GM20000 (cell line): ENCODE data around the gene CKAP4.
"Not testable (repeated sequence)": the region's sequence is repeated elsewhere in the genome, so short reads cannot be mapped to it uniquely, and the experiment has no call there.

Source experiments
- DNase-seq: peaks from one replicate; pipeline ENCODE4 v3.0.0; 2012; ENCODE audit warnings: low spot score
- TF ChIP-seq, protein P1 (sequence below): IDR thresholded peaks from 2 replicates; pipeline ENCODE4 v1.5.1; 2012; ENCODE audit warnings: mild to moderate bottlenecking, control low read depth; ENCODE audit errors: extremely low read depth, missing control alignments

Gene CKAP4

DNA sequence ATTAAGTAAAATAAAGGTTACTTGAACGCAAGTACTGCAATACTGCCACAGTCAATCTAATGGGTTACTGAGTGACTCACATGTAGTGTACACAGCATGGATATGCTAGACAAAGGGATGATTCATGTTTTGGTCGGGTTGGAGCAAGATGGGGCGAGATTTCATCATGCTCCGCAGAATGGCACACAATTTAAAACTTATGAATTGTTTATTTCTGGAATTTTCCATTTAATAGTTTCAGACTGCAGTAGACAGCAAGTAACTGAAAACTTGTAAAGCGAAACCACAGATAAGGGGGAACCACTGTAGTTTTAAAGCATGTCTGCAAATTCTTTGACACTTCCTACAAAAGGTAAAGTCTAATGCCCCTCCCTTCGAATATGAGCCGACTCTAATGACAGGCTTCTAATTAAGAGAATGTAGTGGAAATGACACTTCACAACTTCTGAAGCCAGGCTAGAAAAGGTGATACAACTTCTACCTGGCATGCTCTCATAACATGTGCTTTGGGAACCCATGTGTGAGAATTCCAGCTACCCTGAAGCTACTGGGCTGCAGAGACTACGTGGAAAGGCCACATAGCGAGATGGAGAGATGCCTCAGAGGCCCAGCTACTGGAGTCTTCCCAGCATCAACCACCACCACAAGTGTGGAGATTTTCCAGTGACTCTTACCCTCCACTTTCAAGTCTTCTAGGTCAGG lies 40.8 kb upstream of the CKAP4 start:
- TF ChIP-seq, protein P1, sequence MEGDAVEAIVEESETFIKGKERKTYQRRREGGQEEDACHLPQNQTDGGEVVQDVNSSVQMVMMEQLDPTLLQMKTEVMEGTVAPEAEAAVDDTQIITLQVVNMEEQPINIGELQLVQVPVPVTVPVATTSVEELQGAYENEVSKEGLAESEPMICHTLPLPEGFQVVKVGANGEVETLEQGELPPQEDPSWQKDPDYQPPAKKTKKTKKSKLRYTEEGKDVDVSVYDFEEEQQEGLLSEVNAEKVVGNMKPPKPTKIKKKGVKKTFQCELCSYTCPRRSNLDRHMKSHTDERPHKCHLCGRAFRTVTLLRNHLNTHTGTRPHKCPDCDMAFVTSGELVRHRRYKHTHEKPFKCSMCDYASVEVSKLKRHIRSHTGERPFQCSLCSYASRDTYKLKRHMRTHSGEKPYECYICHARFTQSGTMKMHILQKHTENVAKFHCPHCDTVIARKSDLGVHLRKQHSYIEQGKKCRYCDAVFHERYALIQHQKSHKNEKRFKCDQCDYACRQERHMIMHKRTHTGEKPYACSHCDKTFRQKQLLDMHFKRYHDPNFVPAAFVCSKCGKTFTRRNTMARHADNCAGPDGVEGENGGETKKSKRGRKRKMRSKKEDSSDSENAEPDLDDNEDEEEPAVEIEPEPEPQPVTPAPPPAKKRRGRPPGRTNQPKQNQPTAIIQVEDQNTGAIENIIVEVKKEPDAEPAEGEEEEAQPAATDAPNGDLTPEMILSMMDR: no peak
- no peak for DNase-seq

DNA sequence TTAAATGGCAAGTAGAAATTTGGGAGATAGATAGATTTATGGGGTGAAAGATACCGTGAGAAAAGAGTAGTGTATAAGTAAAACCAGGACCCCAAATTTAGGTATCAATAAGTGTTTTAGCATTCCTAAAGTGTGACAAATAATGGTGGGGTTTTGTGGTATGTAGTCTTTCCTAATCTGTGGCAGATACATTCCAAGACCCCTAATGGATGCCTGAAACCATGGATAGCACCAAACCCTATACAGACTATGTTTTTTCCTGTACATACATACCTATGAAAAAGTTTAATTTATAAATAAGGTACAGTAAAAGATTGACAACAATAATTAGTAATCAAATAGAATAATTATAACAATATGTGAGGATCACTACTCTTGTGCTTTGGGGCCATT lies 40.3 kb upstream of the CKAP4 start:
- DNase-seq: no peak
- TF ChIP-seq, protein P1: no peak

DNA sequence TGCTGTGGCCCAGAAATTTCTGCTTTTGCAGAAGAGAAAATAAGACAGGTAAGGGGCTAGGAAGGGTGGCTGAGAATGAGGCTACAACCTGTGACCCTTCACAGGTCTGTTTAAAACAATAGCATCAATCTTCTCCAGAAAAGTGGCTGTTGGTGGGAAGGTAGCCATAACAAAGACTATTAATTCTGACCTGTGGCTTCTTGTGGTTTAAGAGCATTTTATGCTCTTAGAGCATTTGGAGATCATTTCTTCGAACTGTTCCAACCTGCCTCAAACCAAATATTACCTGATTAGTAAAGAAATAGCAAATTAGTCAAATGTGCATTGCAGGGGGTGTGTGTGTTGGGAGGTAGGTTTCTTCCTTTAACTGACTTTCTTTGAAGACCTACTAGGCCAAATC lies 39.5 kb upstream of the CKAP4 start:
- DNase-seq: no peak
- TF ChIP-seq, protein P1: no peak

DNA sequence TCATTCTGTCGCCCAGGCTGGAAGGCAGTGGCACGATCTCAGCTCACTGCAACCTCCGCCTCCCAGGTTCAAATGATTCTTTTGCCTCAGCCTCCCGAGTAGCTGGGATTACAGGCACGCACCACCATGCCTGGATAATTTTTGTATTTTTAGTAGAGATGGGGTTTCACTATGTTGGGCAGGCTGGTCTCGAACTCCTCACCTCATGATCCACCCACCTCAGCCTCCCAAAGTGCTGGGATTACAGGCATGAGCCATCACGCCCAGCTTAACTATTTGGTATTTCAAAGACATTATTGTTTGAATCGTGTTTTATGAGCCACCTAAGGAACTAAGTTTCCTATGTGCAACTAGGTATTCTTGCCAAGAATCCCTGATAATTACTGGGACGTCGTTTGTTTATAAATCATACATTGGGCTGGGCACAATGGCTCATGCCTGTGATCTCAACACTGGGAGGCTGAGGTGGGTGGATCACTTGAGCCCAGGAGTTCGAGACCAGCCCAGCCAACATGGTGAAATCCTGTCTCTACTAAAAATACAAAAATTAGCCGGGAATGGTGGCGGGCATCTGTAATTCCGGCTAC lies 38.8 kb upstream of the CKAP4 start:
- not testable (repeated sequence) for DNase-seq

DNA sequence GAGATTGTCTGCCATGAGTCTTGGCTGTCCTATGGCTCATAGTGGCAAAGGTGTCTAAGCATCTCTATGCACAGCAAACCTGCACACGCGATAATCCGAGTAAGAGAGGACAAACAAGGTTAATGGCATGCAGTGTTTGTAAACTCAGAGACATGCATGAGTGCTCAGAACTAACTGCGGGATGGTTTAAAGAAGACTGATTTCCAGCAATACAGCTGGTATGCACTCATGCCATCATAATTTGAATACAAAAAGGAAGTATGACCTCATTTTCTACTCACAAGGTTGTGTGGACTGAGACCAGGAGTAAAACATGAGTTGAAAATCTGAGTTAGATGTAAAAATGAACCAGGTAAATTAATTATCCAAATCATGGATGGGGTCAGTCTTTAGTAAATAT lies 38.2 kb upstream of the CKAP4 start:
- TF ChIP-seq, protein P1: no peak
- no peak for DNase-seq

DNA sequence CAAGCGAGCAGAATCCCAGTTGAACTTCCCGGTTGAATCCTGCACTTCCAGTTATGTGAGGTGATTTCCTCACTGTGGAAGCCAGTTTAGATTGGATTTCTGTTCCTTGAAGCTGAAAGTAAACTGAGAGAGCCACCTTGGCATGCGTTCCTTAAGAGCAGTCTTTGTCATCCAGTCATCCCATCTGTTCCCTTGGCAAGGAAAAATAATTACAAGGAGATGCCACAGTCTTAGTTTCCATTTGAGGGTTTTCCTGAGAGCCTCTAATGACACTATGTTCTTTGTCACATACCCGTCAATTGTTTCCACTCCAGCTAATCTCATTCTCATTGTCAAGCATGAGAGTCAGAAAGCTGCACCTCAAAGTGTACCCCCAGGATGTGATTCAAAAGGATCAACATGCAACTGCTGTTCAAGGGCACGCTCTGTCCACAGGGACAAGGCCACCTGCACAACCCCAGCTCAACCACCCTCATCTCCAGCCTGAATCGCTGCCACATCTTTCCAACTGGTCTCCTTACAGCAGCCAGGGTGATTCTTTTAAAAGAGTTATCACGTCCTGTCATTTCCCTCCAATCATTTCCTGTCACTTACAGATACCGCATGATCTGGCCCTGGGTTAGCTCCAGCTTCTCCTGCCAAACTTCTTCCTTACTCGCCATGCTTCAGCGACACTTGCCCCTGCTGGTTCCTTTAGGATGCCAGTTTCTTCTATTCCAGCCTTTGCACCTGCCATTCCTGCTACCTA lies 36.7 kb upstream of the CKAP4 start:
- no peak for DNase-seq
- TF ChIP-seq, protein P1: no peak

DNA sequence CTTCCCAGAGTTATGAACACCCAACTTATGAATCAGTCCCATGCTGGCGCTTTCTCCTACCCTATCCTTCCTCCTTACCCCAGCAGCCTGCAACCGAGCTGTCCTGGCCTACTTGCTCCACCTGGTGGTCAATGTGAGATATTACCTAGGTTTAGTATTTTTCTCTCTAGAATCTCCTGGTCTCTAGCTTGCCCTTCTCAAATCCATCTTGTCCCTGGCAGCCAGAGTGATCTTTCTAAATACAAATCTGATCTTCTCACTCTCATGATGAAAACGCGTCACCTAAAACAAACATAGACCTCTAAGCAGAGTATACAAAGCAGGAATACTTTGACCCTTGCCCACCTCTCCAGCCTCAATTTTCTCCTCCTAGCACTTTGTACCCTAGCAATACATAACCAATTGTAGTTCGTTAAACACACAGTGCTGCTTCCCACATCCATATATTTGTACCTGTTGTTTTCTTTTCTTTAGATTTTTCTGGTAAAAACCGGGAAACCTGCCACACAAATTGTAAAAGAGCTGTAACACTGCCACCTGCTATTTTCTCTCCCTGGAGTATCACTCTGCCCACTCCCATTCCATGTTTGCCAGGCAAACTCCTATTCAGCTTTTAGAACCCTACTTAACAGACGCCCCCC lies 34.8 kb upstream of the CKAP4 start:
- DNase-seq: peak; percentile 61
- TF ChIP-seq, protein P1: peak; percentile 54
